Stimulated activated CD8-positive, alpha-beta memory T cell treated with anti-CD3 and anti-CD28 coated beads, Interleukin-15, amount 100 ng/mL, for 24 hours (primary cell): ENCODE results near the gene ARMH4.
A peak's percentile ranks its signal among the peaks of the same experiment; 100 is the strongest.

ENCODE experiments used
- DNase-seq: peaks from one replicate; pipeline ENCODE4 v3.0.0-alpha.2; 2020; ENCODE audit warnings: low read depth

The ARMH4 gene, protein sequence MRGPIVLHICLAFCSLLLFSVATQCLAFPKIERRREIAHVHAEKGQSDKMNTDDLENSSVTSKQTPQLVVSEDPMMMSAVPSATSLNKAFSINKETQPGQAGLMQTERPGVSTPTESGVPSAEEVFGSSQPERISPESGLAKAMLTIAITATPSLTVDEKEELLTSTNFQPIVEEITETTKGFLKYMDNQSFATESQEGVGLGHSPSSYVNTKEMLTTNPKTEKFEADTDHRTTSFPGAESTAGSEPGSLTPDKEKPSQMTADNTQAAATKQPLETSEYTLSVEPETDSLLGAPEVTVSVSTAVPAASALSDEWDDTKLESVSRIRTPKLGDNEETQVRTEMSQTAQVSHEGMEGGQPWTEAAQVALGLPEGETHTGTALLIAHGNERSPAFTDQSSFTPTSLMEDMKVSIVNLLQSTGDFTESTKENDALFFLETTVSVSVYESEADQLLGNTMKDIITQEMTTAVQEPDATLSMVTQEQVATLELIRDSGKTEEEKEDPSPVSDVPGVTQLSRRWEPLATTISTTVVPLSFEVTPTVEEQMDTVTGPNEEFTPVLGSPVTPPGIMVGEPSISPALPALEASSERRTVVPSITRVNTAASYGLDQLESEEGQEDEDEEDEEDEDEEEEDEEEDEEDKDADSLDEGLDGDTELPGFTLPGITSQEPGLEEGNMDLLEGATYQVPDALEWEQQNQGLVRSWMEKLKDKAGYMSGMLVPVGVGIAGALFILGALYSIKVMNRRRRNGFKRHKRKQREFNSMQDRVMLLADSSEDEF

GRCh38 chr14:58152014-58152857 lies at the start of gene ARMH4:
Gene ARMH4, minus strand, starts transcription at chr14:58152213. Its CDS starts 12,855 bp downstream, at chr14:58139358.
- DNase-seq, result no peak

DNA sequence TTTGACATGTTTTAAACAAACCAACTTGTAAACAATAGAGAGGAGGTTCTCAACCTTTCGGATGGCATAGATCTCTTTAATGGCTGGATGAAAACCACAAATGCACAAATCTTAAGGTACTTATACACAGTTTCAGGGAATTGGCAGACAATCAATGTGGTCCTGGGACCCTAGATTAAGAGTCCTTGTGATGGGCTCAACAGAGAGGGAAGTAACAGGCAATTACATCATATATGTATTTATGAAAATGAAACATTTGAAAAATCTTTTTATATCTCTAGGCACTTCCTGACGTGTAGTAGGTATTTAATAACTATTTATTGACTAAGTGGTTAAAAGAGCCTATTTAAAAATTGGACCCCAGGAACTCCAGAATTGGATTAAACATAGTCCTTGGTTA lies 48.8 kb upstream of the ARMH4 start:
- no peak for DNase-seq

GRCh38 chr14:58200480-58200841 lies 48.4 kb upstream of the ARMH4 start:
- DNase-seq, result no peak

DNA sequence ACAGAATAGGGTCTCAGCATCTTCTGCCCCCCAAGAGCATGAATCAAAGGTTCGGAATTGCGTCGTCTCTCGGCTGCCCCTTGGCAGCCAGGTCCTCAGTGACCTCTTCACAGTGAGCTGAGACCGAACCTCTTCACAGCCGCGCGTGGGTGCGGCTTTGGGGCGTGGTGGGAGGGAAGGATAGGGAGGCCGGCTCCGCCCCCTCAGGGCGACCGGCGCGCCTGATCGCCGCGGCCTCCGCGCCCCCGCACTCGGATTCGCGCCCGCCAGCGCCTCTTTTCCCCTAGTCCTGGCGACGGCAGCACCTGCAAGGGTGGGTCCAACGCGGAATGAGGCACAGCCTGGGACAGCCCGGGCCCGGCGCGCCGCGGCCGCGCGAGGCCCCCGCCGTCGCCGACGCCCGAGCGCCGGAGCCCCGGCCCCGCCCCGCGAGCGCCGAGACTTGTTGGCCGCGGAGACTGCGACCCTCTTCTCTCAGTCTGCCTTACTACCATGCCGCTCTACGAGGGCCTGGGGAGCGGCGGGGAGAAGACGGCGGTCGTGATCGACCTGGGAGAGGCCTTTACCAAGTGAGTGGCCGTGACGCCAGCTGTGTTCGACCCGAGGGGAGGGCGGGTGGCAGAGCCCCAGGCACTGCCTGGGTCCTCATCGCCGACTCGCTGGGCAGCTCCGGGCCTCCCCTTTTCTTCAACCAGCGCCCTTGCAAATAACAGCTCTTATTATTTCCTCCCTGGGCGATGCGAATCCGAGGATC lies 47.9 kb upstream of the ARMH4 start, which contains the start of gene ACTR10:
ACTR10 (plus strand) TSS at position 424 of the 754 bp plus-strand sequence; CDS start at position 493, 69 bp downstream.
- peak; percentile 77 for DNase-seq

GRCh38 chr14:58198086-58198485 lies 46.1 kb upstream of the ARMH4 start:
- no peak for DNase-seq

- no peak for DNase-seq
These were observed 44.2 kb upstream of the ARMH4 start for GRCh38 chr14:58196198-58196597.

GRCh38 chr14:58193542-58193941 lies 41.5 kb upstream of the ARMH4 start:
- no peak for DNase-seq

DNA sequence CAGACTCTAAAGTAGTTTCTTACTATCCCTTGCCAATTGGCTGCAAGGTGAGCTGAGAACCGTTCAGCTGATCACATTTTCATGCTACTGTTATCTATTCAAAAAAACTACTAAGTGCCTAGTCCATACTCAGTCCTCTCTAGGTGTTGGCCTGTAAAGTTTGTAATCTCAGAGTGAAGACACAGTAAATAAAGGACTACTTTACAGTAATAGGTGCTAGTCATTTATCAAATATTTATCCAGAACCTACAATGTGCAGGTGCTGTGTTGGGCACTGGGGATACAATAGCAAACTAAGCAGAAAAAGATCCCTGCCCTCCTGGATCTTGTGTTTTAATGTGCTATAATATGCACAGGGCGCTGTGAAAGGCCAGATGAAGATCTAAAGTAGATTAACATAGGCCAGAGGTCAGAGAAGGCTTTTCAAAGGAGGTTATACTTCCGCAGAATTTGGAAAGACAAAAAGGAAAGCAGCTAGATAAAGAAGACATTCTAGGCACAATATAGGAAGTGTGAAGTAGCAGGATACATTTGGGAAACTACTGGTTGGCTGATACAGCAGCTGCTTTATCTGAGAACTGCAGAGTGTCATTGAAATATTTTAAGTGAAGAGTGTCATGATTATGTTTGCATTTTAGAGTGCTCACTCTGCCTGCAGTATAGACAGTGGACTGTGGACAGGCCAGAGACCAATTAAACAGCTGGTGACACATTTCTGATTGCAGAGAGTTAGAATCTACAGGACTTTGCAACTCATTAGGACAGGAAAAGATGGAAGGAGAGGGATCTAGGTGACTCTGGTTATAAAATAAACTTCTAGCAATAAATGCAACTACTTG lies 40.0 kb upstream of the ARMH4 start:
- DNase-seq, result no peak

DNA sequence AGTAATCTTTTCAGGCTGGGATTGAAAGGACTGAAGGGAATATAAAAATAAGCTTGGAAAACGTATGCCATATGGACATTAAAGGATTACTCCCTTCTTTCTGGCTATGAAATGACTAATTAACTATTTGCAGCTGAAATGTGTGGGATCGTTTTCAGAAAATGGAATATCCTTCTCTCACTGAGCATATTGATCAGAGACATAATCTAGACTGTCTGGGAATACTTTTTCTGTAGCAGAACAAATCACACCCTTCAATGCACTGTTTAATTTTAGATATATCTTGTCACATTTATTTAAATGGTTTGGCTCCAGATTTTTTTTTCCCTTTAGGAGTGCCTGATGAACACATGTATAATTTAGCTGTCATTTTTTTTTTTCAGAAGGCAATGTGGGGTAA lies 37.2 kb upstream of the ARMH4 start:
- no peak for DNase-seq

GRCh38 chr14:58177125-58177524 lies 25.1 kb upstream of the ARMH4 start:
- no peak for DNase-seq

DNA sequence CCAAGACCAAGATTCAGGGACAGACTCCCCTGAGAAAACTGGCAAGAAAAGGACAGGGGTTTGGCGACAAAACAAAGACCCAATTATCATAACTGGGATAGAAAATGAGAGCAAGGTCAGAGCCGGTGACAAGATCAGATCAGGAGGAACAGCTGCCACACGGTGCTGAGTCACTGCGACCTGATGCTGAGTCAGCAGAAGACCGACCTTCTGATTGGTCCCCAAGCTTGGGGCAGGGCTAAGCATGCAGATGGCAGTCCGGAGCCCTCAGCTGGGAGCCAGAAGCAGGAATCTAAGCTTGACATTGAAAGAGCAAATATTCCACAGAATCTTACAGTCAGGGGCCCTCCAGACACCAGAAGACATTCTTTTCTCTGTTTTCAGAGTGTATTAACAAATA lies 19.1 kb upstream of the ARMH4 start:
- no peak for DNase-seq

- no peak for DNase-seq
These were observed 15.9 kb upstream of the ARMH4 start for GRCh38 chr14:58167891-58168290.

DNA sequence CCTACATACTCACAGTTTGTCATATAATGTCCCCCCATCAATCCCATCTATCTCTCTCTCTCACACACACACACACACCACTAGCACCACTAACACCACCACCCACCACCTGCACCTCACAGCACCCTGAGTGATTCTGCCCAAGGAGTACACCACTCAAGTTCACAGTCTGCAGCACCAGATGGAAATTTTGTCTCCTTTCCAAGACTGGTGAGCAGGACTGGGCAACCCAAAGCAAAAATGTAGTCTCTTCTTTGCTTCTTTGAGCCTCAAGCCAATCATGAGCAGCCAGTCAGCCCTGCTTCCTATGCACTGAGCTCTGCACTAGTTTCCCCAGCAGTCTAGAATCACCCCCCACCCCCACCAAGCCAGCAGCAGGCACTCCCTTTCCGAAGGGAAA lies 15.0 kb upstream of the ARMH4 start:
- DNase-seq, result no peak

- DNase-seq, result peak; percentile 58
These were observed 14.3 kb upstream of the ARMH4 start for GRCh38 chr14:58166005-58166983.

- DNase-seq, result no peak
These were observed 8.5 kb upstream of the ARMH4 start for GRCh38 chr14:58160561-58160960.

- DNase-seq, result no peak
These were observed 640 bp downstream of the ARMH4 start for GRCh38 chr14:58151133-58152013.

DNA sequence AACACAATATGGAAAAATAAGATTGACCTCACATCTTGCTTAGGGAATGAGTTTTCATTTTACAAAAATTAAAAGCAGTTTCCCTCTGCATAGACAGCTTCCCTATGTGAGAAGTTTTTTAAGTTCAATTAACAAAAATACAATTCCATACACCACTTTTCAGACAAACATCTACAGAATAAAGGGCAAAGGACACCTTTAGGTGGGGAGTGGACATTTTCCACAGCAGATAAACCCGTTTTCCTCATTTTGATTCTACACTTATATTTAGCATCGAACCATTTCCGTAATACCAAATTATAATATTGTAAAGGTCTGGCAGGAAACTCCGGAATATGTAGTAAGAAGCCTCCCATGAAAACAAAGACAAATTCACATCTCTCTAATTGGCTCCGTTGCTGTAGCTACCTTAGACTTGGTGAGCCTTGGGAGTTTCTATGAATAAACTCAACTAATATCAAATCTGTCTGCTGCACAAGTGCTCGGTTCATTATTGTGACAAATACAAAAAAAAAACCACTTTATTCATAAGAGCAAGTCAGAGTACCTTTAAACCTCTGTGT lies 1.7 kb downstream of the ARMH4 start:
- no peak for DNase-seq

DNA sequence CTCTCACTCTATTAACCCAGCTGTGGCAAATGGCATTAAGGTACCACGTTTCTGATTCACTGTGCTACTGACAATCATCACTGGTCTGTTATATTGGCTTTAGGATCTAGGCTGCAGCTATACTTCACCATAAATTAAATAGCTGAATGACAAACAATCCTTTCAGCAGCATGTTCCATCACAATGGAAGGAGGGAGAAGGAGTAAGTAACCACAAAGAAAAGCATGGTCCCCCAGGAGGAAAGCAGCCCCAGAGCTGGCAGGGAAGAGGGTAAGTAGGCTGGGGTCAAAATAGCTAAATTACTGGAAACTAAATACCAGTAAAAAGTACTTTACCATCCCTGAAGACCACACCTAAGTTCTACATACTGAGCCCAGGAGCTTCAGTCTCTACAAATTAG lies 2.8 kb downstream of the ARMH4 start:
- no peak for DNase-seq
